Loucy (cell line): ENCODE data around the gene SLC35E3.

ENCODE experiments used
- H2AFZ ChIP-seq: fragments of 200-600 bp; sonication (generic); 2 replicates; pipeline ENCODE4 v1.6.0; 2016; ENCODE audit warnings: antibody characterized with exemption, mild to moderate bottlenecking, low read length, moderate library complexity
- H3F3A ChIP-seq: fragments of 200-600 bp; 2 replicates; pipeline ENCODE4 v1.6.0; 2016; ENCODE audit warnings: antibody characterized with exemption, low read depth, mild to moderate bottlenecking
- H3K27me3 ChIP-seq: fragments of 200-600 bp; sonication (generic); 2 replicates; pipeline ENCODE4 v1.6.1; 2014; ENCODE audit warnings: low read length, mild to moderate bottlenecking; ENCODE audit not compliant: insufficient read depth, poor library complexity, severe bottlenecking
- H3K36me3 ChIP-seq: fragments of 200-600 bp; sonication (generic); 2 replicates; pipeline ENCODE4 v1.6.1; 2016; ENCODE audit warnings: low read length; ENCODE audit not compliant: insufficient read depth
- H3K4me1 ChIP-seq: fragments of 200-600 bp; sonication (generic); 2 replicates; pipeline ENCODE4 v1.5.1; 2014; ENCODE audit warnings: low read length, mild to moderate bottlenecking; ENCODE audit not compliant: insufficient read depth, poor library complexity, severe bottlenecking
- H3K4me2 ChIP-seq: fragments of 200-600 bp; sonication (generic); 2 replicates; pipeline ENCODE4 v1.6.0; 2014; ENCODE audit warnings: antibody characterized with exemption, low read length, low read depth, mild to moderate bottlenecking; ENCODE audit not compliant: poor library complexity, severe bottlenecking
- H3K4me3 ChIP-seq: fragments of 200-600 bp; sonication (generic); 2 replicates; pipeline ENCODE4 v1.5.1; 2014; ENCODE audit warnings: low read length, mild to moderate bottlenecking, mixed read lengths; ENCODE audit not compliant: poor library complexity, severe bottlenecking
- H3K79me2 ChIP-seq: fragments of 200-600 bp; sonication (generic); 2 replicates; pipeline ENCODE4 v1.6.1; 2014; ENCODE audit warnings: low read length; ENCODE audit not compliant: insufficient read depth
- H3K9ac ChIP-seq: fragments of 200-600 bp; sonication (generic); 2 replicates; pipeline ENCODE4 v1.6.0; 2014; ENCODE audit warnings: mild to moderate bottlenecking, low read depth, low read length, moderate library complexity; ENCODE audit not compliant: poor library complexity, severe bottlenecking
- H3K9me2 ChIP-seq: fragments of 200-600 bp; sonication (generic); replicated peaks from 2 replicates; pipeline ENCODE4 v1.6.1; 2016; ENCODE audit warnings: low read depth, low read length, mixed read lengths
- H3K9me3 ChIP-seq: fragments of 200-600 bp; sonication (generic); 2 replicates; pipeline ENCODE4 v1.6.1; 2014; ENCODE audit warnings: mild to moderate bottlenecking, antibody characterized with exemption, low read length, low read depth; ENCODE audit not compliant: insufficient read depth
- H4K20me1 ChIP-seq: fragments of 200-600 bp; sonication (generic); 2 replicates; pipeline ENCODE4 v1.6.0; 2014; ENCODE audit warnings: antibody characterized with exemption, low read length, mild to moderate bottlenecking; ENCODE audit not compliant: insufficient read depth, poor library complexity, severe bottlenecking
- CTCF ChIP-seq: fragments of 200-600 bp; sonication (generic); conservative IDR thresholded peaks from 2 replicates; pipeline ENCODE4 v1.5.1; 2014; ENCODE audit warnings: mild to moderate bottlenecking, antibody characterized with exemption, low read length
- EZH2phosphoT487 ChIP-seq: fragments of 200-600 bp; IDR thresholded peaks from 2 replicates; pipeline ENCODE4 v1.6.1; 2018; ENCODE audit warnings: antibody characterized with exemption, mild to moderate bottlenecking, moderate library complexity, borderline replicate concordance

The SLC35E3 gene

GRCh38 chr12:68773582-68773981 lies 27.6 kb downstream of the SLC35E3 start:
- Histone ChIP-seq H3K27me3 (no peaks in the 10 kb centered on the region), H3K36me3 (no peaks in the 10 kb centered on the region), H3K4me2 (no peak overlapping the region), H3K9ac (no peak overlapping the region), H3K4me1 (peaks cover 4% of the 10 kb centered on the region), H2AFZ (no peak overlapping the region), H3K9me2 (no peaks in the 10 kb centered on the region), H3F3A (no peaks in the 10 kb centered on the region), H3K79me2 (no peaks in the 10 kb centered on the region), H3K9me3 (no peaks in the 10 kb centered on the region), H3K4me3 (no peak overlapping the region), H4K20me1 (no peaks in the 10 kb centered on the region)
- TF ChIP-seq CTCF, result no peak
- TF ChIP-seq EZH2phosphoT487, result no peak

GRCh38 chr12:68775121-68775630 lies 29.2 kb downstream of the SLC35E3 start:
- TF ChIP-seq CTCF, result no peak
- no peak for TF ChIP-seq EZH2phosphoT487
- peaks cover 4% of the 10 kb centered on the region for H3K4me1 ChIP-seq
- H3K4me2 ChIP-seq, result no peak overlapping the region

GRCh38 chr12:68776976-68777610 lies 31.1 kb downstream of the SLC35E3 start:
- H3K4me2 ChIP-seq, result no peak overlapping the region
- no peaks in the 10 kb centered on the region for H3F3A ChIP-seq
- H3K79me2 ChIP-seq, result no peaks in the 10 kb centered on the region
- H3K9me2 ChIP-seq, result no peaks in the 10 kb centered on the region
- no peaks in the 10 kb centered on the region for H3K36me3 ChIP-seq
- H3K4me1 ChIP-seq, result peaks cover 4% of the 10 kb centered on the region
- no peak overlapping the region for H3K4me3 ChIP-seq
- no peaks in the 10 kb centered on the region for H3K9me3 ChIP-seq
- H2AFZ ChIP-seq, result no peak overlapping the region
- no peak overlapping the region for H3K9ac ChIP-seq
- TF ChIP-seq EZH2phosphoT487 (no peak), CTCF (no peak)
- H3K27me3 ChIP-seq, result no peaks in the 10 kb centered on the region
- H4K20me1 ChIP-seq, result no peaks in the 10 kb centered on the region

More at GRCh38 chr12:68775121-68775630, 29.2 kb downstream of the SLC35E3 start:
- Histone ChIP-seq H2AFZ (no peak overlapping the region), H3K27me3 (no peaks in the 10 kb centered on the region), H3K36me3 (no peaks in the 10 kb centered on the region), H3K9ac (no peak overlapping the region), H4K20me1 (no peaks in the 10 kb centered on the region), H3F3A (no peaks in the 10 kb centered on the region), H3K9me2 (no peaks in the 10 kb centered on the region), H3K79me2 (no peaks in the 10 kb centered on the region), H3K9me3 (no peaks in the 10 kb centered on the region), H3K4me3 (no peak overlapping the region)
